NCI-H2029 (cell line): ENCODE data around the gene FXR2.

Experiments used
- DNase-seq: peaks from one replicate; lab custom pipeline; 2025; lab: John Stamatoyannopoulos, UW

FXR2 gene

GRCh38 chr17:7588553-7589203 is 26.0 kb downstream of the FXR2 start:
- no peak for DNase-seq

- DNase-seq: no peak
Measured at GRCh38 chr17:7587420-7588151, 27.1 kb downstream of the FXR2 start.

- DNase-seq: no peak
Measured at GRCh38 chr17:7586673-7587419, 27.9 kb downstream of the FXR2 start.

GRCh38 chr17:7583253-7584109 is 31.2 kb downstream of the FXR2 start, which contains the start of gene MPDU1:
MPDU1 (plus strand) TSS chr17:7583852; CDS start chr17:7583863, 11 bp downstream.
- DNase-seq: peak; percentile 85

- DNase-seq: no peak
Measured at GRCh38 chr17:7582396-7583252, 32.1 kb downstream of the FXR2 start.

GRCh38 chr17:7580604-7581575 is 33.8 kb downstream of the FXR2 start:
- DNase-seq: no peak

GRCh38 chr17:7579834-7580603 is 34.7 kb downstream of the FXR2 start:
- DNase-seq: no peak

- DNase-seq: peak; percentile 7
Measured at GRCh38 chr17:7579001-7579833, 35.5 kb downstream of the FXR2 start, which contains the start of gene CD68. CD68 (plus strand) TSS chr17:7579638; CDS start chr17:7579678, 40 bp downstream.

- DNase-seq: no peak
Measured at GRCh38 chr17:7577327-7578199, 37.1 kb downstream of the FXR2 start.

- DNase-seq: no peak
Measured at GRCh38 chr17:7576432-7576937, 38.2 kb downstream of the FXR2 start.

GRCh38 chr17:7575959-7576358 is 38.7 kb downstream of the FXR2 start:
- DNase-seq: no peak

- DNase-seq: no peak
Measured at GRCh38 chr17:7575481-7575883, 39.2 kb downstream of the FXR2 start.

- no peak for DNase-seq
Measured at GRCh38 chr17:7574176-7574953, 40.3 kb downstream of the FXR2 start.

- DNase-seq: peak; percentile 72
Measured at GRCh38 chr17:7573324-7574080, 41.2 kb downstream of the FXR2 start.
